ENCODE data around the gene IMPDH1.
"Not testable (repeated sequence)": the region's sequence is repeated elsewhere in the genome, so short reads cannot be mapped to it uniquely, and the experiment has no call there.

The IMPDH1 gene

GRCh38 chr7:128409596-128410450 is at the start of gene IMPDH1:
IMPDH1 (minus strand) TSS chr7:128409982; CDS start chr7:128409901, 81 bp downstream.
- H3K4me1 Mint-ChIP-seq (ENCODE audit: low read depth) = peaks cover 37% of the 10 kb centered on the region
- H3K4me3 Mint-ChIP-seq = peak within 1 kb of the TSS; percentile 93
- intact Hi-C loops (cut with micrococcal nuclease) = no loop called here
- H3K27me3 Mint-ChIP-seq = peaks cover 4% of the 10 kb centered on the region
- peaks cover 31% of the 10 kb centered on the region for H3K36me3 Mint-ChIP-seq (ENCODE audit: low read depth)
- no peaks in the 10 kb centered on the region for H3K9me3 Mint-ChIP-seq
- peak within 1 kb of the TSS; percentile 96 for H3K27ac Mint-ChIP-seq

DNA sequence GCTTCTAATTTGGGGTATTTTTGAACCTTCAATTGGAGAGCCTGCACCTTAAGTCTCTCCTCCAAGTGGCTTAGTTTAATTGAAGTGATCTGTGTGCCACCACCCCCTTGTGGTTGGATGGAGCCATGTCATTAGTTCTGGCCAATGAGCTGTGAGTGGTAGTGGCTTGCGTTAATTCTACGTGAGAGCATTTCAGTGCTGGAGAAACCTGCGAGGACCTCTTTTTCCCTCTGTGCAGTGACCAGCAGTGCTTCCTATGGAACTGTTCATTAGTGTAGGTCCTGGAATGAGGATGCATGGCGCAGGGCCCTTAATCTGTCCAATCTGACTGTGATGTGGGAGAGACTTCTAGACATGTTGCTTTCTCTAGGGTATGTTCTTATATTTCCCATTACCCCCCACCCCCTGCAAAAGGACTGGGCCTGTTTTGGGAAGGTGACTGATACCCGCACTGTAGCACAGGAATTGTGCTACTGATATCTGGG is 49.7 kb upstream of the IMPDH1 start:
- Mint-ChIP-seq H3K27ac (no peak overlapping the region), H3K4me1 (ENCODE audit: low read depth) (peaks cover 46% of the 10 kb centered on the region), H3K27me3 (no peaks in the 10 kb centered on the region), H3K4me3 (no peak overlapping the region), H3K36me3 (ENCODE audit: low read depth) (peaks cover 40% of the 10 kb centered on the region), H3K9me3 (no peaks in the 10 kb centered on the region)
- intact Hi-C loops (cut with micrococcal nuclease) = loop anchor here (1.0 to 10.0 kb wide), 3 partner anchors 32 to 115 kb away; partner anchors contain the start of gene RBM28

DNA sequence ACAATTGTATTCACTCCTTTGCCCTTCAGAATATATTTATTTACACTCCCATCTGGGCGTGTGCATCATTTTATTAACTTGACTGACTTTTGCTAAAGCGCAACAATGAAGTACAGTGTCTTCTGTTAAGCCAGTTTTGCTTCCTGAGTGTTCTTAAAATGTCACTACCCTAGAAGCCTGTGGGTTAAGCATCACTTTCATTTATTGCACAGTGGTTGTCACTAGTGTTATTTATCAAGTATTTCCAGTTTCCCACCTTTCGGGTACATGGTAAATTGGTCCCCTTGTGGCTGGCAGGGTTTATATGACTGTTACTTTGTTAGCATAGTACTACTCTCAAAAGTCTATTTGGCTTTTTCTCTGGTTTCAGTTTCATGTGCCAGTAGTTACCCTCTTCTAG is 49.2 kb upstream of the IMPDH1 start:
- Mint-ChIP-seq H3K4me1 (ENCODE audit: low read depth) (peaks cover 46% of the 10 kb centered on the region), H3K4me3 (peak overlapping the region; percentile 21), H3K36me3 (ENCODE audit: low read depth) (peaks cover 36% of the 10 kb centered on the region), H3K9me3 (no peaks in the 10 kb centered on the region), H3K27ac (peak overlapping the region; percentile 36), H3K27me3 (no peaks in the 10 kb centered on the region)
- intact Hi-C loops (cut with micrococcal nuclease) = loop anchor here (1.0 to 10.0 kb wide), 3 partner anchors 32 to 114 kb away; partner anchors contain the start of gene RBM28

DNA sequence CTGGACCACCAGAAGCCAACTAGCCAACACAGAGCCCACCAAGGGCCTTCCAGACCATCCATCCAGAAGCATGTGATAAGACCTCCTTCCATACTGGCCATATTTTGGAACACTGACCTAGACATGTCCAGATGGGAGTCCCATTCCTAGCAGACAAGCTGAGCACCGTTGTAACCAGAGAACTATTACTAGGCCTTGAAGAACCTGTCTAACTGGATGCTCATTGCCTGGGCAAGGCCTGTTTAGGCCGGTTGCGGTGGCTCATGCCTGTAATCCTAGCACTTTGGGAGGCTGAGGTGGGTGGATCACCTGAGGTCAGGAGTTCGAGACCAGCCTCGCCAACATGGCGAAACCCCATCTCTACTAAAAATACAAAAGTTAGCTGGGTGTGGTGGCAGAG is 47.6 kb upstream of the IMPDH1 start:
- Mint-ChIP-seq H3K4me3 (peak overlapping the region; percentile 90), H3K4me1 (ENCODE audit: low read depth) (peaks cover 46% of the 10 kb centered on the region), H3K36me3 (ENCODE audit: low read depth) (peaks cover 24% of the 10 kb centered on the region)
- intact Hi-C loops (cut with micrococcal nuclease) = loop anchor here (10.0 kb wide), 1 partner anchor 113 kb away; the partner anchor contains the start of gene RBM28
- H3K27ac Mint-ChIP-seq, H3K9me3 Mint-ChIP-seq, H3K27me3 Mint-ChIP-seq: not testable (repeated sequence)

DNA sequence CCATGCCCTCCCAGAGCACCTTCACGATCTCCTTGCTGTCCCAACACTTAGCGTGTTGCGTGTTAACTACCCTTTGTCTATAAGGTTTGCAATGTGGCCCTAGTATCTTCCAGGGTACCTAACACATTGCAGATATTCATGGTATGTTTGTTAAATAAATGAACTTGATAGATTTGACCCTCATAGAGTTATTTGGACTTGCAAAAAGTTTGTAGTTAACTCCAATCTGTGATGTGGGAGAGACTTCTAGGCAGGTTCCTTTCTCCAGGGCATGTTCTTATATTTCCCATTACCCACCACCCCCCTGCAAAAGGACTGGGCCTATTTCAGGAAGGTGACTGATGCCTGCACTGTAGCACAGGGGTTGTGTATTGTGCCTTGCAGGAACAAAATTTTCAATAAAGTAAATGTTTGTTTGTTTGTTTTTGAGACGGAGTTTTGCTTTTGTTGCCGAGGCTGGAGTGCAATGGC is 46.5 kb upstream of the IMPDH1 start:
- H3K9me3 Mint-ChIP-seq = no peaks in the 10 kb centered on the region
- peaks cover 24% of the 10 kb centered on the region for H3K36me3 Mint-ChIP-seq (ENCODE audit: low read depth)
- H3K27ac Mint-ChIP-seq = peak overlapping the region; percentile 93
- H3K4me1 Mint-ChIP-seq (ENCODE audit: low read depth) = peaks cover 46% of the 10 kb centered on the region
- peak overlapping the region; percentile 90 for H3K4me3 Mint-ChIP-seq
- H3K27me3 Mint-ChIP-seq = no peaks in the 10 kb centered on the region
- intact Hi-C loops (cut with micrococcal nuclease) = loop anchor here (10.0 kb wide), 1 partner anchor 111 kb away; the partner anchor contains the start of gene RBM28

GRCh38 chr7:128455543-128456254 is 45.9 kb upstream of the IMPDH1 start, which contains the start of gene HILPDA:
HILPDA (plus strand) TSS chr7:128455878; CDS start chr7:128457269, 1,391 bp downstream.
- H3K4me1 Mint-ChIP-seq (ENCODE audit: low read depth) = peaks cover 48% of the 10 kb centered on the region
- H3K27me3 Mint-ChIP-seq = no peaks in the 10 kb centered on the region
- peak within 1 kb of the TSS; percentile 90 for H3K4me3 Mint-ChIP-seq
- H3K36me3 Mint-ChIP-seq (ENCODE audit: low read depth) = peaks cover 24% of the 10 kb centered on the region
- no peaks in the 10 kb centered on the region for H3K9me3 Mint-ChIP-seq
- H3K27ac Mint-ChIP-seq = peak within 1 kb of the TSS; percentile 93
- intact Hi-C loops (cut with micrococcal nuclease) = loop anchor here (2.0 to 10.0 kb wide), 2 partner anchors 19 to 111 kb away; partner anchors contain the start of gene RBM28

DNA sequence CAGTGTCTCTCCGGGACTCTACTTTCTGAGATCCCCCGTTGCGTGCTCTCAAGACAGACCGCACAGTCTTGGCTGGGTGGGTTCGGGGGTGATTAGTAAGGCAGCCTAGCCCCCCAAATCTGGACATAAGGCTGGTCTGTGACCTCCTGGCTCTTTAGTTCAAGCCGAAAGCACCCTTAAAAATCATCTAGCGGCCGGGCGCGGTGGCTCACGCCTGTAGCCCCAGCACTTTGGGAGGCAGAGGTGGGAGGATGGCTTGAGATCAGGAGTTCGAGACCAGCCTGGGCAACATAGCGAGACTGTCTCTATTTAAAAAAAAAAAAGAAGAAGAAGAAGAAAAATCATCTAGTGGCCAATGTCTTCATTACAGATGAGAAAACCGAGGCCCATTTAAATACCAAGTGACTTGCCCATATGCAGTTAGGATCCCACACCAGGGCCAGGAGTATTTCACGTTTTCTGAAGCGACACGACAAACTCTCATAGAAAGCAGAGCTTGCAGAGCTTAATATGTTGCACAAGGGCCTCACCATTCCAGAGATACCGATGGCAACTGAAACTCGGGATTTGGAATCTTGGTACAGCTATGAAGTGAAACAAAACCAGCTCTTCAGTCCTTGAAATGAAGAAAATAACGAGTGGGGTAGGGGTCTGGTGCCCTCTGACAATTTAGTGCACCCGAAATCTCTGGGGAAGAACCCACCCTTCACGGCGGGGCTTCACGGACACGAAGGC is 45.2 kb upstream of the IMPDH1 start:
- H3K27me3 Mint-ChIP-seq = no peaks in the 10 kb centered on the region
- H3K36me3 Mint-ChIP-seq (ENCODE audit: low read depth) = peaks cover 24% of the 10 kb centered on the region
- intact Hi-C loops (cut with micrococcal nuclease) = loop anchor here (2.0 to 10.0 kb wide), 2 partner anchors 18 to 110 kb away; partner anchors contain the start of gene RBM28
- H3K9me3 Mint-ChIP-seq = no peaks in the 10 kb centered on the region
- H3K4me3 Mint-ChIP-seq = peak overlapping the region; percentile 90
- peaks cover 55% of the 10 kb centered on the region for H3K4me1 Mint-ChIP-seq (ENCODE audit: low read depth)
- peak overlapping the region; percentile 93 for H3K27ac Mint-ChIP-seq

GRCh38 chr7:128453836-128454804 is 44.3 kb upstream of the IMPDH1 start:
- no peaks in the 10 kb centered on the region for H3K9me3 Mint-ChIP-seq
- H3K36me3 Mint-ChIP-seq (ENCODE audit: low read depth) = peaks cover 24% of the 10 kb centered on the region
- H3K27me3 Mint-ChIP-seq = no peaks in the 10 kb centered on the region
- peaks cover 51% of the 10 kb centered on the region for H3K4me1 Mint-ChIP-seq (ENCODE audit: low read depth)
- intact Hi-C loops (cut with micrococcal nuclease) = loop anchor here (2.0 to 10.0 kb wide), 2 partner anchors 17 to 109 kb away; partner anchors contain the start of gene RBM28
- peak overlapping the region; percentile 90 for H3K4me3 Mint-ChIP-seq
- peak overlapping the region; percentile 93 for H3K27ac Mint-ChIP-seq

DNA sequence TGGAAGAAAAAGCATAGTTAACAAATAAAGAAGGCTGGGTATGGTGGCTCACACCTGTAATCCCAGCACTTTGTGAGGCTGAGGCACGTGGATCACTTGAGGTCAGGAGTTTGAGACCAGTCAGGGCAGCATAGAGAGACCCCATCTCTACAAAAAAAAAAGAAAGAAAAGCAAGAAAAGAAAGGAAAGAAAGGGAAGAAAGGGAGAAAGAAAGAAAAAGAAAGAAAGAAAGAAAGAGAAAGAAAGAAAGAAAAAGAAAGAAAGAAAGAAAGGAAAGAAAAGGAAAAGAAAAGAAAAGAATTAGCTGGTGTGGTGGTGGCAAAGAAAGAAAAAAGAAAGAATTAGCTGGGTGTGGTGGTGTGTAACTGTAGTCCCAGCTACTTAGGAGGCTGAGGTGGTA is 42.8 kb upstream of the IMPDH1 start:
- H3K4me3 Mint-ChIP-seq = no peak overlapping the region
- H3K27ac Mint-ChIP-seq = no peak overlapping the region
- no peaks in the 10 kb centered on the region for H3K9me3 Mint-ChIP-seq
- H3K27me3 Mint-ChIP-seq = no peaks in the 10 kb centered on the region
- H3K36me3 Mint-ChIP-seq (ENCODE audit: low read depth) = peaks cover 16% of the 10 kb centered on the region
- intact Hi-C loops (cut with micrococcal nuclease) = loop anchor here (10.0 kb wide), 1 partner anchor 108 kb away; the partner anchor contains the start of gene RBM28
- H3K4me1 Mint-ChIP-seq (ENCODE audit: low read depth) = peaks cover 44% of the 10 kb centered on the region

DNA sequence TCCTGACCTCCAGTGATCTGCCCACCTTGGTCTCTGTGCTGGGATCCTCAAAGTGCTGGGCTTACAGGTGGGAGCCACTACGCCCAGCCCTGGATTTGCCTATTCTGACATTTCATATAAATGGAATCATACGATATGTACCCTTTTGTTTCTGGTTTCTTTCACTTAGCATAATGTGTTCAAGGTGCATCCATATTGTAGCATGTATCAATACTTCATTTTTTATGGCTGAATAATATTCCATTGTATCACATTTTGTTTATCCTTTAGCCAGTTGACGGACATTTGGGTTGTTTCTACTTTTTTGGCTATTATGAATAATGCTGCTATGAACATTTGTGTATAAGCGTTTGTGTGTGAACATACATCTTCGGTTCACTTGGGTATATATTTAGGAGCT is 41.1 kb upstream of the IMPDH1 start:
- no peaks in the 10 kb centered on the region for H3K27me3 Mint-ChIP-seq
- intact Hi-C loops (cut with micrococcal nuclease) = loop anchor here (10.0 kb wide), 1 partner anchor 106 kb away; the partner anchor contains the start of gene RBM28
- H3K27ac Mint-ChIP-seq = no peak overlapping the region
- H3K4me1 Mint-ChIP-seq (ENCODE audit: low read depth) = peaks cover 29% of the 10 kb centered on the region
- H3K9me3 Mint-ChIP-seq = no peaks in the 10 kb centered on the region
- peaks cover 4% of the 10 kb centered on the region for H3K36me3 Mint-ChIP-seq (ENCODE audit: low read depth)
- H3K4me3 Mint-ChIP-seq = no peak overlapping the region

GRCh38 chr7:128450409-128450808 is 40.6 kb upstream of the IMPDH1 start:
- intact Hi-C loops (cut with micrococcal nuclease) = loop anchor here (10.0 kb wide), 1 partner anchor 106 kb away; the partner anchor contains the start of gene RBM28

DNA sequence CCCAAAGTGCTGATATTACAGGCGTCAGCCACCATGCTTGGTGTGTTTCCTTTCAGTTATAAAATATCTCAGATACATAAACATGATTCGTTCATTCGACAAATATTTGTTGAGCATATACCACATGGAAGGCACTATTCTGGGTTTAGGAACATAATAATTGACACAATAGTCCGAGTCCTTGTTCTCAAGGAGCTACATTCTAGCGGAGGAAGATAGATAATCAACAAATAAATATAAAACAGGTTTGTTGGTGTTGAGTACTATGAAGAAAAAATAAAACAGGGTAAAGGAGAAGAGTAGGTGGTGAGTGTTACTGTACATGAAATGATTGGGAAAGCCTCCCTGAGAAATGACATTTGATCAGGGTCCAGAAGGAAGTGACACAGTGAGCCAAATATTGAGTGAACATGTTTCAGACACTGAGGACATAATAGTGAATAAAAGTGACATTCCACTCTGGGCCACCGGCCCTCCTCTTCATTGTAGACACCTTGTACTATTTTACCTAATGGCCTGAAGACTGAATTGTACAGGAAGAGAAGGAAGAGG is 39.0 kb upstream of the IMPDH1 start:
- intact Hi-C loops (cut with micrococcal nuclease) = no loop called here
- H3K36me3 Mint-ChIP-seq (ENCODE audit: low read depth) = no peaks in the 10 kb centered on the region
- H3K4me3 Mint-ChIP-seq = no peak overlapping the region
- no peaks in the 10 kb centered on the region for H3K9me3 Mint-ChIP-seq
- H3K27ac Mint-ChIP-seq = peak overlapping the region; percentile 37
- H3K27me3 Mint-ChIP-seq = no peaks in the 10 kb centered on the region
- H3K4me1 Mint-ChIP-seq (ENCODE audit: low read depth) = peaks cover 27% of the 10 kb centered on the region

More at GRCh38 chr7:128450409-128450808, 40.6 kb upstream of the IMPDH1 start:
- peaks cover 27% of the 10 kb centered on the region for H3K4me1 Mint-ChIP-seq (ENCODE audit: low read depth)
- no peaks in the 10 kb centered on the region for H3K9me3 Mint-ChIP-seq
- H3K36me3 Mint-ChIP-seq (ENCODE audit: low read depth) = no peaks in the 10 kb centered on the region
- no peaks in the 10 kb centered on the region for H3K27me3 Mint-ChIP-seq
- no peak overlapping the region for H3K4me3 Mint-ChIP-seq
- peak overlapping the region; percentile 39 for H3K27ac Mint-ChIP-seq

Data from dendritic cell treated with granulocyte-macrophage colony-stimulating factor and Interleukin-4, amounts not matched to agents 40 ng/mL and 50 ng/mL, for 4 days (primary cell).